Calu3 (cell line): Measurements from ENCODE around the gene FAM180A. TPM values are rescaled to one million over a fixed set of nuclear protein-coding genes. Genes with fewer than 3 reads are reported as not detected.

Experiments used
- BruUV-seq: library from RNA; stranded (reverse); fragments of 400-500 nt; replicated peaks from 2 replicates; lab custom pipeline; 2021; lab: Mats Ljungman, UMichigan
- CTCF ChIA-PET: fragments of 300-600 bp; sonication (Branson Sonifier 250); formaldehyde crosslinking; loops from one replicate; lab custom pipeline; 2022; ENCODE audit warnings: antibody characterized with exemption; lab: Charles Lee
- DNase-seq: peaks from one replicate; pipeline ENCODE4 v3.0.0; 2022
- H3K27ac Mint-ChIP-seq: one replicate; pipeline ENCODE4 v1.8.0; 2022; ENCODE audit warnings: mixed read lengths; ENCODE audit not compliant: unreplicated experiment
- H3K27me3 Mint-ChIP-seq: one replicate; pipeline ENCODE4 v1.8.0; 2022; ENCODE audit warnings: mixed read lengths; ENCODE audit not compliant: unreplicated experiment
- H3K36me3 Mint-ChIP-seq: one replicate; pipeline ENCODE4 v1.8.0; 2022; ENCODE audit warnings: mild to moderate bottlenecking, moderate library complexity, mixed read lengths; ENCODE audit not compliant: insufficient read depth, unreplicated experiment
- H3K4me1 Mint-ChIP-seq: one replicate; pipeline ENCODE4 v1.8.0; 2022; ENCODE audit warnings: mild to moderate bottlenecking, low read depth, mixed read lengths; ENCODE audit not compliant: unreplicated experiment
- H3K4me3 Mint-ChIP-seq: one replicate; pipeline ENCODE4 v1.8.0; 2022; ENCODE audit warnings: mild to moderate bottlenecking, low read depth, moderate library complexity, mixed read lengths; ENCODE audit not compliant: unreplicated experiment
- H3K9me3 Mint-ChIP-seq: one replicate; pipeline ENCODE4 v1.8.0; 2022; ENCODE audit warnings: low read depth, mixed read lengths; ENCODE audit not compliant: unreplicated experiment
- CTCF ChIP-seq: fragments of 200-600 bp; IDR thresholded peaks from one replicate; pipeline ENCODE4 v1.8.0; 2022; ENCODE audit warnings: antibody characterized with exemption; ENCODE audit not compliant: unreplicated experiment
- intact Hi-C: fragments of 100-400 bp; cut with micrococcal nuclease; formaldehyde crosslinking; loops from one replicate; pipeline ENCODE4 v1.10.0; 2022; ENCODE audit not compliant: unreplicated experiment
- total RNA-seq: library from RNA; stranded (reverse); gene quantifications from 2 replicates; pipeline ENCODE4 v1.2.3, GENCODE V29; 2022

Gene FAM180A
- total RNA-seq, 1 experiment from 2014 or later = not detected

GRCh38 chr7:135771961-135772638 lies 23.5 kb upstream of the FAM180A start:
- intact Hi-C loops = no loop called here
- TF ChIP-seq CTCF = no peak
- H3K27me3 Mint-ChIP-seq = peaks cover 29% of the 10 kb centered on the region
- no peak for DNase-seq
- no peak overlapping the region for H3K27ac Mint-ChIP-seq
- no TSS peak for BruUV-seq
- H3K9me3 Mint-ChIP-seq = no peaks in the 10 kb centered on the region
- CTCF ChIA-PET = no interaction called here
- H3K36me3 Mint-ChIP-seq = no peaks in the 10 kb centered on the region
- no peak overlapping the region for H3K4me3 Mint-ChIP-seq
- H3K4me1 Mint-ChIP-seq = no peaks in the 10 kb centered on the region

- Mint-ChIP-seq H3K36me3 (no peaks in the 10 kb centered on the region), H3K27ac (no peak overlapping the region), H3K9me3 (no peaks in the 10 kb centered on the region), H3K4me1 (no peaks in the 10 kb centered on the region), H3K4me3 (no peak overlapping the region), H3K27me3 (peaks cover 39% of the 10 kb centered on the region)
- no peak for DNase-seq
- CTCF ChIA-PET = interaction anchor here (0.9 kb wide), 1 partner anchor 27 kb away, joined by 3 read pairs; no protein-coding TSS in a partner anchor
- intact Hi-C loops = no loop called here
- BruUV-seq = no TSS peak
- TF ChIP-seq CTCF = no peak
Observed at GRCh38 chr7:135771051-135771450, 22.4 kb upstream of the FAM180A start.

GRCh38 chr7:135770139-135770710 lies 21.6 kb upstream of the FAM180A start:
- H3K4me1 Mint-ChIP-seq = no peaks in the 10 kb centered on the region
- no peak for DNase-seq
- no TSS peak for BruUV-seq
- CTCF ChIA-PET = interaction anchor here (0.9 kb wide), 1 partner anchor 26 kb away, joined by 3 read pairs; no protein-coding TSS in a partner anchor
- peaks cover 47% of the 10 kb centered on the region for H3K27me3 Mint-ChIP-seq
- H3K27ac Mint-ChIP-seq = no peak overlapping the region
- H3K9me3 Mint-ChIP-seq = no peaks in the 10 kb centered on the region
- intact Hi-C loops = no loop called here
- no peak overlapping the region for H3K4me3 Mint-ChIP-seq
- H3K36me3 Mint-ChIP-seq = no peaks in the 10 kb centered on the region
- no peak for TF ChIP-seq CTCF

GRCh38 chr7:135769005-135769802 lies 20.6 kb upstream of the FAM180A start:
- DNase-seq = no peak
- H3K4me3 Mint-ChIP-seq = no peak overlapping the region
- H3K36me3 Mint-ChIP-seq = no peaks in the 10 kb centered on the region
- no peak overlapping the region for H3K27ac Mint-ChIP-seq
- no peaks in the 10 kb centered on the region for H3K4me1 Mint-ChIP-seq
- no TSS peak for BruUV-seq
- H3K27me3 Mint-ChIP-seq = peaks cover 58% of the 10 kb centered on the region
- no peak for TF ChIP-seq CTCF
- CTCF ChIA-PET = no interaction called here
- intact Hi-C loops = no loop called here
- no peaks in the 10 kb centered on the region for H3K9me3 Mint-ChIP-seq
